Breast epithelium (tissue), 3 donors: ENCODE results near the gene LHPP.
"Not testable (repeated sequence)": the region's sequence is repeated elsewhere in the genome, so short reads cannot be mapped to it uniquely, and the experiment has no call there.

Experiments
- POLR2A ChIP-seq: fragments of 450-650 bp; IDR thresholded peaks from one replicate; pipeline ENCODE4 v1.6.1; 2016; ENCODE audit warnings: antibody characterized with exemption, mild to moderate bottlenecking, moderate library complexity
- POLR2AphosphoS5 ChIP-seq, 3 donors: sonication (generic); formaldehyde crosslinking; IDR thresholded peaks; one replicate each; pipeline ENCODE4 v1.6.1; 2017; ENCODE audit warnings: antibody characterized with exemption in 3 of 3
- TF ChIP-seq, protein P1 (sequence below), 3 donors: fragments of 450-650 bp; IDR thresholded peaks; one replicate each; pipeline ENCODE4 v1.5.1; 2016 to 2017; ENCODE audit warnings: antibody characterized with exemption in 3 of 3, mild to moderate bottlenecking in 3 of 3, moderate library complexity in 3 of 3

- TF ChIP-seq, protein P1, sequence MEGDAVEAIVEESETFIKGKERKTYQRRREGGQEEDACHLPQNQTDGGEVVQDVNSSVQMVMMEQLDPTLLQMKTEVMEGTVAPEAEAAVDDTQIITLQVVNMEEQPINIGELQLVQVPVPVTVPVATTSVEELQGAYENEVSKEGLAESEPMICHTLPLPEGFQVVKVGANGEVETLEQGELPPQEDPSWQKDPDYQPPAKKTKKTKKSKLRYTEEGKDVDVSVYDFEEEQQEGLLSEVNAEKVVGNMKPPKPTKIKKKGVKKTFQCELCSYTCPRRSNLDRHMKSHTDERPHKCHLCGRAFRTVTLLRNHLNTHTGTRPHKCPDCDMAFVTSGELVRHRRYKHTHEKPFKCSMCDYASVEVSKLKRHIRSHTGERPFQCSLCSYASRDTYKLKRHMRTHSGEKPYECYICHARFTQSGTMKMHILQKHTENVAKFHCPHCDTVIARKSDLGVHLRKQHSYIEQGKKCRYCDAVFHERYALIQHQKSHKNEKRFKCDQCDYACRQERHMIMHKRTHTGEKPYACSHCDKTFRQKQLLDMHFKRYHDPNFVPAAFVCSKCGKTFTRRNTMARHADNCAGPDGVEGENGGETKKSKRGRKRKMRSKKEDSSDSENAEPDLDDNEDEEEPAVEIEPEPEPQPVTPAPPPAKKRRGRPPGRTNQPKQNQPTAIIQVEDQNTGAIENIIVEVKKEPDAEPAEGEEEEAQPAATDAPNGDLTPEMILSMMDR (IDR thresholded peaks at IDR 0.05) = not testable (repeated sequence)
- not testable (repeated sequence) for TF ChIP-seq POLR2A; POLR2AphosphoS5 (IDR thresholded peaks at IDR 0.05)
These were observed 19.9 kb upstream of the LHPP start for GRCh38 chr10:124441694-124442093.
